Cardiac septum (tissue), 1 donor: ENCODE results near the gene ISLR. TPM values are rescaled to one million over a fixed set of nuclear protein-coding genes. Genes with fewer than 3 reads are reported as not detected.

Source experiments
- DNase-seq: peaks from one replicate; pipeline ENCODE4 v3.0.0-alpha.2; 2020; ENCODE audit warnings: low spot score
- intact Hi-C: fragments of 100-400 bp; cut with DNase I; formaldehyde crosslinking; loops from one replicate; pipeline ENCODE4 v1.14.0; 2022
- total RNA-seq: library from RNA; stranded (reverse); fragmentation: NEBNext Ultra II Directional; extraction: Animal tissue kit (Norgen Biotek cat#: 25700); gene quantifications from one replicate; pipeline ENCODE4 v1.2.1, GENCODE V29; 2021
- donor health status: DM: no; HTN: no; CAD: no.

The ISLR gene
- total RNA-seq, 1 donor from 2014 or later = 16.2 TPM

GRCh38 chr15:74184582-74185091, 11.1 kb downstream of the ISLR start:
- DNase-seq = no peak
- intact Hi-C loops = no loop called here

GRCh38 chr15:74185710-74186348, 12.3 kb downstream of the ISLR start:
- DNase-seq = no peak
- intact Hi-C loops = no loop called here

GRCh38 chr15:74188216-74188615, 14.7 kb downstream of the ISLR start:
- no peak for DNase-seq
- intact Hi-C loops = no loop called here

- DNase-seq = no peak
- intact Hi-C loops = no loop called here
These were observed 18.3 kb downstream of the ISLR start for GRCh38 chr15:74191798-74192197.

- no peak for DNase-seq
- intact Hi-C loops = no loop called here
These were observed 19.2 kb downstream of the ISLR start for GRCh38 chr15:74192751-74193150.

- DNase-seq = no peak
- intact Hi-C loops = no loop called here
These were observed 19.8 kb downstream of the ISLR start for GRCh38 chr15:74193299-74193718.

GRCh38 chr15:74193905-74194304, 20.4 kb downstream of the ISLR start:
- intact Hi-C loops = no loop called here
- no peak for DNase-seq

GRCh38 chr15:74194572-74195559, 21.4 kb downstream of the ISLR start:
- intact Hi-C loops = no loop called here
- no peak for DNase-seq

- intact Hi-C loops = no loop called here
- DNase-seq = no peak
These were observed 22.7 kb downstream of the ISLR start for GRCh38 chr15:74196175-74196574.

- DNase-seq = no peak
These were observed 23.9 kb downstream of the ISLR start for GRCh38 chr15:74197176-74197965.

GRCh38 chr15:74199297-74199652, 25.8 kb downstream of the ISLR start:
- DNase-seq = no peak
- intact Hi-C loops = no loop called here

More at GRCh38 chr15:74197176-74197965, 23.9 kb downstream of the ISLR start:
- intact Hi-C loops = no loop called here

GRCh38 chr15:74200412-74200815, 26.9 kb downstream of the ISLR start:
- DNase-seq = no peak
- intact Hi-C loops = no loop called here

- intact Hi-C loops = no loop called here
- no peak for DNase-seq
These were observed 27.4 kb downstream of the ISLR start for GRCh38 chr15:74200871-74201419.

- intact Hi-C loops = no loop called here
- DNase-seq = no peak
These were observed 28.4 kb downstream of the ISLR start for GRCh38 chr15:74201710-74202420.

- no peak for DNase-seq
- intact Hi-C loops = no loop called here
These were observed 29.2 kb downstream of the ISLR start, which contains the start of gene STRA6 for GRCh38 chr15:74202452-74203401. Gene STRA6, minus strand, starts transcription at chr15:74202787. Its CDS starts 520 bp downstream, at chr15:74202267.

- intact Hi-C loops = no loop called here
- DNase-seq = no peak
These were observed 30.5 kb downstream of the ISLR start for GRCh38 chr15:74203914-74204431.

- DNase-seq = no peak
- intact Hi-C loops = no loop called here
These were observed 32.1 kb downstream of the ISLR start for GRCh38 chr15:74205582-74205947.
